Peyer's patch (tissue), 4 donors: ENCODE data around the gene FBL. TPM values are rescaled to one million over a fixed set of nuclear protein-coding genes. Genes with fewer than 3 reads are reported as not detected.

Source experiments
- DNase-seq, 3 donors: peaks; one replicate each; pipeline ENCODE4 v3.0.0-alpha.2; 2017 to 2019
- H3K27ac ChIP-seq, 4 donors: fragments of 200-600 bp; sonication (generic); one replicate each; pipeline ENCODE4 v1.5.1; 2016 to 2019
- H3K27me3 ChIP-seq, 2 donors: fragments of 200-600 bp; sonication (generic); one replicate each; pipeline ENCODE4 v1.5.1; 2019
- H3K36me3 ChIP-seq, 3 donors: fragments of 200-600 bp; sonication (generic); one replicate each; pipeline ENCODE4 v1.5.1; 2016 to 2019
- H3K4me1 ChIP-seq, 4 donors: fragments of 200-600 bp; sonication (generic); one replicate each; pipeline ENCODE4 v1.5.1; 2016 to 2019
- H3K4me3 ChIP-seq, 4 donors: fragments of 200-600 bp; sonication (generic); 1 replicate in 3 of 4; 2 replicates in 1 of 4; pipeline ENCODE4 v1.5.1; 2016 to 2019; ENCODE audit warnings: mild to moderate bottlenecking in 1 of 4
- H3K9me3 ChIP-seq, 4 donors: fragments of 200-600 bp; sonication (generic); one replicate each; pipeline ENCODE4 v1.5.1; 2016 to 2019; ENCODE audit warnings: mild to moderate bottlenecking in 1 of 4
- CTCF ChIP-seq, 6 experiments: fragments of 450-650 bp in 4 of 6; fragments of 200-600 bp in 2 of 6; sonication (generic) in 1 of 6; IDR thresholded peaks; one replicate each; pipeline ENCODE4 v1.5.1; 2017 to 2019; ENCODE audit warnings: antibody characterized with exemption in 6 of 6, mild to moderate bottlenecking in 3 of 6, moderate library complexity in 1 of 6
- POLR2A ChIP-seq, 2 donors: fragments of 450-650 bp; IDR thresholded peaks; one replicate each; pipeline ENCODE4 v1.5.1; 2017; ENCODE audit warnings: antibody characterized with exemption in 2 of 2, mild to moderate bottlenecking in 2 of 2, moderate library complexity in 2 of 2
- total RNA-seq, 4 donors: library from RNA; depleted of rRNA; stranded (reverse); fragments of >200 nt; gene quantifications; one replicate each; pipeline ENCODE4 v1.1.0, GENCODE V29; 2016

The FBL gene
- total RNA-seq, 4 donors from 2014 or later = 42.4 to 206 (median 103) TPM

GRCh38 chr19:39830847-39831246 is 15.3 kb downstream of the FBL start:
- no peak overlapping the region for H3K27ac ChIP-seq
- no peaks in the 10 kb centered on the region for H3K27me3 ChIP-seq
- TF ChIP-seq CTCF (IDR thresholded peaks at IDR 0.05) (no peak), POLR2A (IDR thresholded peaks at IDR 0.05) (no peak)
- no peaks in the 10 kb centered on the region for H3K9me3 ChIP-seq
- no peak overlapping the region for H3K4me3 ChIP-seq
- peaks cover 0 to 72% (median 0%) of the 10 kb centered on the region in 3 donors for H3K36me3 ChIP-seq
- no peak for DNase-seq
- peaks cover 0 to 18% (median 6%) of the 10 kb centered on the region in 4 donors for H3K4me1 ChIP-seq

GRCh38 chr19:39830406-39830805 is 15.8 kb downstream of the FBL start:
- TF ChIP-seq POLR2A (IDR thresholded peaks at IDR 0.05) (no peak), CTCF (IDR thresholded peaks at IDR 0.05) (no peak)
- no peaks in the 10 kb centered on the region for H3K27me3 ChIP-seq
- peaks cover 0 to 72% (median 0%) of the 10 kb centered on the region in 3 donors for H3K36me3 ChIP-seq
- H3K4me1 ChIP-seq = peaks cover 0 to 18% (median 6%) of the 10 kb centered on the region in 4 donors
- no peak overlapping the region for H3K27ac ChIP-seq
- H3K4me3 ChIP-seq = no peak overlapping the region
- DNase-seq = no peak
- H3K9me3 ChIP-seq = no peaks in the 10 kb centered on the region

- DNase-seq = no peak
- TF ChIP-seq POLR2A (IDR thresholded peaks at IDR 0.05) (no peak), CTCF (IDR thresholded peaks at IDR 0.05) (no peak)
- no peak overlapping the region for H3K4me3 ChIP-seq
- H3K36me3 ChIP-seq = peaks cover 0 to 69% (median 0%) of the 10 kb centered on the region in 3 donors
- H3K27ac ChIP-seq = no peak overlapping the region
- no peaks in the 10 kb centered on the region for H3K9me3 ChIP-seq
- no peaks in the 10 kb centered on the region for H3K27me3 ChIP-seq
- peaks cover 0 to 24% (median 6%) of the 10 kb centered on the region in 4 donors for H3K4me1 ChIP-seq
These were observed 16.4 kb downstream of the FBL start for GRCh38 chr19:39829702-39830275.

DNA sequence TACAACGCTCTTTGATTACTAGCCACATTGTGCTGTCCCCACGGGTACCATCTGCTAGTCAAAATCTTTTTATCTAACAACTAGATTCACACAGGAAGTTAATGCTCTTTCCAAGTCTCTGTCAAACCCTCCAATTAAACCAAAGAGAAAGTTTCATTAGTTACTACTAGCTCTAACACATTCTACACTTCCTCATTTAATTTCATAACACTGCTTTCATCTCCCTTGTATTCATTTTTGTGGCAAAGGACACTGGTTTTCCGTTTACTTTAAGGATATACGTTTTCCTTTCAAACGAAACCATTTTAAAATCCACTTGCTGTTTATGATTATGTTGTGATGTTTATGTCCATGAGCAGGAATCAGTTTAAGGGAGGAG is 17.5 kb downstream of the FBL start:
- no peaks in the 10 kb centered on the region for H3K27me3 ChIP-seq
- no peak overlapping the region for H3K27ac ChIP-seq
- peaks cover 0 to 30% (median 8%) of the 10 kb centered on the region in 4 donors for H3K4me1 ChIP-seq
- H3K4me3 ChIP-seq = no peak overlapping the region
- no peak for TF ChIP-seq POLR2A (IDR thresholded peaks at IDR 0.05)
- no peak for TF ChIP-seq CTCF (IDR thresholded peaks at IDR 0.05)
- DNase-seq = no peak
- peaks cover 0 to 68% (median 0%) of the 10 kb centered on the region in 3 donors for H3K36me3 ChIP-seq
- H3K9me3 ChIP-seq = no peaks in the 10 kb centered on the region

DNA sequence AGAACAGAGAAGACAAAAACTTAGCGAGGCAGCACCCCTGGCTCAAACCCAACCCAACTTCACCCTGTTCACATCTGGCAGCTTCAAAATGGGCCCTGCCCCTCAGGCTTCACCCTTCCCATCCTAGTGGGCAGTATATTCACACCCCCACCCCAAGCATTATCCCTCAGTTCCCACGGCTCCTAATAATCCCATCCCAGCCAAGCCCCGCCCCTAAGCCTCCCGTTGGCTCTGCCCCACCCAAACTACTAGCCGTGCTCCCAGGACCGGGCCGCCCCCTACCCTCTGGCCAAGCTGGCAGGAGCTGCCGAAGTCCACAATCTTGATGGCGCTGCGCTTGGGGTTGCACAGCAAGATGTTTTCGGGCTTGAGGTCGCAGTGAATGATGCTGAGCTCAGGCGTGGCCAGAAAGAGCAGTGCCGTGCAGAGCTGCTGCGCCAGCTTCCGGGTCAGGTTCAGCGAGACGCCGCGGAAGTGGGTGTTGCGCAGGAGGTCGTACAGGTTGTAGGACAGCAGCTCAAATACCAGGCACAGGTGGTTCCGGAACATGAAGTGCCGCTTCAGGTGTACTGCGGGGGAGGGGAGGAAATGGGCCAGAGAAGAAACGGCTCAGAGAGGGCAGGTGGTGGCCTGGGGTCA is 18.0 kb downstream of the FBL start:
- peaks cover 0 to 68% (median 0%) of the 10 kb centered on the region in 3 donors for H3K36me3 ChIP-seq
- peak overlapping the region in 1 of 4 donors; percentile 46 for H3K27ac ChIP-seq
- peak in 2 of 3 donors; percentile 41 to 74 for DNase-seq
- no peaks in the 10 kb centered on the region for H3K9me3 ChIP-seq
- H3K4me3 ChIP-seq = no peak overlapping the region
- no peaks in the 10 kb centered on the region for H3K27me3 ChIP-seq
- peaks cover 0 to 32% (median 8%) of the 10 kb centered on the region in 4 donors for H3K4me1 ChIP-seq
- TF ChIP-seq POLR2A (IDR thresholded peaks at IDR 0.05) (no peak), CTCF (IDR thresholded peaks at IDR 0.05) (no peak)
